GM23338 (cell line): ENCODE results near the gene RAG1.

Experiments
- CREB1 ChIP-seq: fragments of 250-450 bp; sonication (Bioruptor Pico); IDR thresholded peaks from 2 replicates; pipeline ENCODE4 v1.5.0; 2020; ENCODE audit warnings: low read depth, mild to moderate bottlenecking, moderate library complexity
- EZH2 ChIP-seq: fragments of 200-600 bp; sonication (generic); IDR thresholded peaks from one replicate; pipeline ENCODE4 v1.8.0; 2017; ENCODE audit warnings: antibody characterized with exemption, mild to moderate bottlenecking, low read depth; ENCODE audit not compliant: unreplicated experiment
- EZH2phosphoT487 ChIP-seq: fragments of 200-600 bp; sonication (generic); IDR thresholded peaks from one replicate; pipeline ENCODE4 v1.8.1; 2018; ENCODE audit warnings: antibody characterized with exemption; ENCODE audit not compliant: unreplicated experiment
- JUNB ChIP-seq: IDR thresholded peaks from one replicate; pipeline ENCODE4 v1.6.1; 2016; ENCODE audit warnings: antibody characterized with exemption; ENCODE audit not compliant: unreplicated experiment
- NANOG ChIP-seq: IDR thresholded peaks from 2 replicates; pipeline ENCODE4 v1.6.1; 2016; ENCODE audit warnings: antibody characterized with exemption, borderline replicate concordance
- POLR2AphosphoS5 ChIP-seq: IDR thresholded peaks from 2 replicates; pipeline ENCODE4 v1.6.1; 2016; ENCODE audit warnings: antibody characterized with exemption, low read depth
- STAT1 ChIP-seq: IDR thresholded peaks from one replicate; pipeline ENCODE4 v1.6.1; 2016; ENCODE audit warnings: antibody characterized with exemption; ENCODE audit not compliant: unreplicated experiment
- ZNF114 ChIP-seq: fragments of 250-450 bp; sonication (Bioruptor Pico); IDR thresholded peaks from 2 replicates; pipeline ENCODE4 v1.5.0; 2020; ENCODE audit warnings: mild to moderate bottlenecking, moderate library complexity
- ZNF331 ChIP-seq: fragments of 250-450 bp; sonication (Bioruptor Pico); IDR thresholded peaks from 2 replicates; pipeline ENCODE4 v1.5.0; 2020; ENCODE audit warnings: low read depth, mild to moderate bottlenecking, moderate library complexity
- TF ChIP-seq, protein P1 (sequence below), 2 experiments: fragments of 200-600 bp in 1 of 2; sonication (generic) in 1 of 2; conservative IDR thresholded peaks; 2 replicates each; pipeline versions ENCODE4 v1.5.1 to v1.6.1; 2016 to 2017; ENCODE audit warnings: antibody characterized with exemption in 2 of 2, low read depth in 2 of 2, mild to moderate bottlenecking in 2 of 2, moderate library complexity in 1 of 2
- TF ChIP-seq, protein P2 (sequence below): IDR thresholded peaks from one replicate; pipeline ENCODE4 v1.6.1; 2018; ENCODE audit warnings: antibody characterized with exemption; ENCODE audit not compliant: unreplicated experiment
- TF ChIP-seq, protein P3 (sequence below): fragments of 250-450 bp; sonication (Bioruptor Pico); IDR thresholded peaks from 2 replicates; pipeline ENCODE4 v1.5.0; 2020; ENCODE audit warnings: mild to moderate bottlenecking, moderate library complexity
- TF ChIP-seq, protein P4 (sequence below): IDR thresholded peaks from 2 replicates; pipeline ENCODE4 v1.6.1; 2016; ENCODE audit warnings: antibody characterized with exemption

DNA sequence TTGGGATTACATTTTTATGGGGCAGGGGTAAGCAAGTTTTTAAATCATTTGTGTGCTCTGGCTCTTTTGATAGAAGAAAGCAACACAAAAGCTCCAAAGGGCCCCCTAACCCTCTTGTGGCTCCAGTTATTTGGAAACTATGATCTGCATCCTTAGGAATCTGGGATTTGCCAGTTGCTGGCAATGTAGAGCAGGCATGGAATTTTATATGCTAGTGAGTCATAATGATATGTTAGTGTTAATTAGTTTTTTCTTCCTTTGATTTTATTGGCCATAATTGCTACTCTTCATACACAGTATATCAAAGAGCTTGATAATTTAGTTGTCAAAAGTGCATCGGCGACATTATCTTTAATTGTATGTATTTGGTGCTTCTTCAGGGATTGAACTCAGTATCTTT lies 10.1 kb downstream of the RAG1 start:
- TF ChIP-seq, protein P1, sequence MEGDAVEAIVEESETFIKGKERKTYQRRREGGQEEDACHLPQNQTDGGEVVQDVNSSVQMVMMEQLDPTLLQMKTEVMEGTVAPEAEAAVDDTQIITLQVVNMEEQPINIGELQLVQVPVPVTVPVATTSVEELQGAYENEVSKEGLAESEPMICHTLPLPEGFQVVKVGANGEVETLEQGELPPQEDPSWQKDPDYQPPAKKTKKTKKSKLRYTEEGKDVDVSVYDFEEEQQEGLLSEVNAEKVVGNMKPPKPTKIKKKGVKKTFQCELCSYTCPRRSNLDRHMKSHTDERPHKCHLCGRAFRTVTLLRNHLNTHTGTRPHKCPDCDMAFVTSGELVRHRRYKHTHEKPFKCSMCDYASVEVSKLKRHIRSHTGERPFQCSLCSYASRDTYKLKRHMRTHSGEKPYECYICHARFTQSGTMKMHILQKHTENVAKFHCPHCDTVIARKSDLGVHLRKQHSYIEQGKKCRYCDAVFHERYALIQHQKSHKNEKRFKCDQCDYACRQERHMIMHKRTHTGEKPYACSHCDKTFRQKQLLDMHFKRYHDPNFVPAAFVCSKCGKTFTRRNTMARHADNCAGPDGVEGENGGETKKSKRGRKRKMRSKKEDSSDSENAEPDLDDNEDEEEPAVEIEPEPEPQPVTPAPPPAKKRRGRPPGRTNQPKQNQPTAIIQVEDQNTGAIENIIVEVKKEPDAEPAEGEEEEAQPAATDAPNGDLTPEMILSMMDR (conservative IDR thresholded peaks at IDR 0.05; ENCODE audit: low read depth in 2 of 2), result no peak
- TF ChIP-seq POLR2AphosphoS5 (no peak), EZH2 (no peak), CREB1 (CRISPR knock-in tag) (no peak), NANOG (no peak), EZH2phosphoT487 (no peak), JUNB (no peak), ZNF114 (no peak), STAT1 (no peak), ZNF331 (CRISPR knock-in tag) (no peak)
- TF ChIP-seq, protein P2, sequence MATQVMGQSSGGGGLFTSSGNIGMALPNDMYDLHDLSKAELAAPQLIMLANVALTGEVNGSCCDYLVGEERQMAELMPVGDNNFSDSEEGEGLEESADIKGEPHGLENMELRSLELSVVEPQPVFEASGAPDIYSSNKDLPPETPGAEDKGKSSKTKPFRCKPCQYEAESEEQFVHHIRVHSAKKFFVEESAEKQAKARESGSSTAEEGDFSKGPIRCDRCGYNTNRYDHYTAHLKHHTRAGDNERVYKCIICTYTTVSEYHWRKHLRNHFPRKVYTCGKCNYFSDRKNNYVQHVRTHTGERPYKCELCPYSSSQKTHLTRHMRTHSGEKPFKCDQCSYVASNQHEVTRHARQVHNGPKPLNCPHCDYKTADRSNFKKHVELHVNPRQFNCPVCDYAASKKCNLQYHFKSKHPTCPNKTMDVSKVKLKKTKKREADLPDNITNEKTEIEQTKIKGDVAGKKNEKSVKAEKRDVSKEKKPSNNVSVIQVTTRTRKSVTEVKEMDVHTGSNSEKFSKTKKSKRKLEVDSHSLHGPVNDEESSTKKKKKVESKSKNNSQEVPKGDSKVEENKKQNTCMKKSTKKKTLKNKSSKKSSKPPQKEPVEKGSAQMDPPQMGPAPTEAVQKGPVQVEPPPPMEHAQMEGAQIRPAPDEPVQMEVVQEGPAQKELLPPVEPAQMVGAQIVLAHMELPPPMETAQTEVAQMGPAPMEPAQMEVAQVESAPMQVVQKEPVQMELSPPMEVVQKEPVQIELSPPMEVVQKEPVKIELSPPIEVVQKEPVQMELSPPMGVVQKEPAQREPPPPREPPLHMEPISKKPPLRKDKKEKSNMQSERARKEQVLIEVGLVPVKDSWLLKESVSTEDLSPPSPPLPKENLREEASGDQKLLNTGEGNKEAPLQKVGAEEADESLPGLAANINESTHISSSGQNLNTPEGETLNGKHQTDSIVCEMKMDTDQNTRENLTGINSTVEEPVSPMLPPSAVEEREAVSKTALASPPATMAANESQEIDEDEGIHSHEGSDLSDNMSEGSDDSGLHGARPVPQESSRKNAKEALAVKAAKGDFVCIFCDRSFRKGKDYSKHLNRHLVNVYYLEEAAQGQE, result no peak
- TF ChIP-seq, protein P3, sequence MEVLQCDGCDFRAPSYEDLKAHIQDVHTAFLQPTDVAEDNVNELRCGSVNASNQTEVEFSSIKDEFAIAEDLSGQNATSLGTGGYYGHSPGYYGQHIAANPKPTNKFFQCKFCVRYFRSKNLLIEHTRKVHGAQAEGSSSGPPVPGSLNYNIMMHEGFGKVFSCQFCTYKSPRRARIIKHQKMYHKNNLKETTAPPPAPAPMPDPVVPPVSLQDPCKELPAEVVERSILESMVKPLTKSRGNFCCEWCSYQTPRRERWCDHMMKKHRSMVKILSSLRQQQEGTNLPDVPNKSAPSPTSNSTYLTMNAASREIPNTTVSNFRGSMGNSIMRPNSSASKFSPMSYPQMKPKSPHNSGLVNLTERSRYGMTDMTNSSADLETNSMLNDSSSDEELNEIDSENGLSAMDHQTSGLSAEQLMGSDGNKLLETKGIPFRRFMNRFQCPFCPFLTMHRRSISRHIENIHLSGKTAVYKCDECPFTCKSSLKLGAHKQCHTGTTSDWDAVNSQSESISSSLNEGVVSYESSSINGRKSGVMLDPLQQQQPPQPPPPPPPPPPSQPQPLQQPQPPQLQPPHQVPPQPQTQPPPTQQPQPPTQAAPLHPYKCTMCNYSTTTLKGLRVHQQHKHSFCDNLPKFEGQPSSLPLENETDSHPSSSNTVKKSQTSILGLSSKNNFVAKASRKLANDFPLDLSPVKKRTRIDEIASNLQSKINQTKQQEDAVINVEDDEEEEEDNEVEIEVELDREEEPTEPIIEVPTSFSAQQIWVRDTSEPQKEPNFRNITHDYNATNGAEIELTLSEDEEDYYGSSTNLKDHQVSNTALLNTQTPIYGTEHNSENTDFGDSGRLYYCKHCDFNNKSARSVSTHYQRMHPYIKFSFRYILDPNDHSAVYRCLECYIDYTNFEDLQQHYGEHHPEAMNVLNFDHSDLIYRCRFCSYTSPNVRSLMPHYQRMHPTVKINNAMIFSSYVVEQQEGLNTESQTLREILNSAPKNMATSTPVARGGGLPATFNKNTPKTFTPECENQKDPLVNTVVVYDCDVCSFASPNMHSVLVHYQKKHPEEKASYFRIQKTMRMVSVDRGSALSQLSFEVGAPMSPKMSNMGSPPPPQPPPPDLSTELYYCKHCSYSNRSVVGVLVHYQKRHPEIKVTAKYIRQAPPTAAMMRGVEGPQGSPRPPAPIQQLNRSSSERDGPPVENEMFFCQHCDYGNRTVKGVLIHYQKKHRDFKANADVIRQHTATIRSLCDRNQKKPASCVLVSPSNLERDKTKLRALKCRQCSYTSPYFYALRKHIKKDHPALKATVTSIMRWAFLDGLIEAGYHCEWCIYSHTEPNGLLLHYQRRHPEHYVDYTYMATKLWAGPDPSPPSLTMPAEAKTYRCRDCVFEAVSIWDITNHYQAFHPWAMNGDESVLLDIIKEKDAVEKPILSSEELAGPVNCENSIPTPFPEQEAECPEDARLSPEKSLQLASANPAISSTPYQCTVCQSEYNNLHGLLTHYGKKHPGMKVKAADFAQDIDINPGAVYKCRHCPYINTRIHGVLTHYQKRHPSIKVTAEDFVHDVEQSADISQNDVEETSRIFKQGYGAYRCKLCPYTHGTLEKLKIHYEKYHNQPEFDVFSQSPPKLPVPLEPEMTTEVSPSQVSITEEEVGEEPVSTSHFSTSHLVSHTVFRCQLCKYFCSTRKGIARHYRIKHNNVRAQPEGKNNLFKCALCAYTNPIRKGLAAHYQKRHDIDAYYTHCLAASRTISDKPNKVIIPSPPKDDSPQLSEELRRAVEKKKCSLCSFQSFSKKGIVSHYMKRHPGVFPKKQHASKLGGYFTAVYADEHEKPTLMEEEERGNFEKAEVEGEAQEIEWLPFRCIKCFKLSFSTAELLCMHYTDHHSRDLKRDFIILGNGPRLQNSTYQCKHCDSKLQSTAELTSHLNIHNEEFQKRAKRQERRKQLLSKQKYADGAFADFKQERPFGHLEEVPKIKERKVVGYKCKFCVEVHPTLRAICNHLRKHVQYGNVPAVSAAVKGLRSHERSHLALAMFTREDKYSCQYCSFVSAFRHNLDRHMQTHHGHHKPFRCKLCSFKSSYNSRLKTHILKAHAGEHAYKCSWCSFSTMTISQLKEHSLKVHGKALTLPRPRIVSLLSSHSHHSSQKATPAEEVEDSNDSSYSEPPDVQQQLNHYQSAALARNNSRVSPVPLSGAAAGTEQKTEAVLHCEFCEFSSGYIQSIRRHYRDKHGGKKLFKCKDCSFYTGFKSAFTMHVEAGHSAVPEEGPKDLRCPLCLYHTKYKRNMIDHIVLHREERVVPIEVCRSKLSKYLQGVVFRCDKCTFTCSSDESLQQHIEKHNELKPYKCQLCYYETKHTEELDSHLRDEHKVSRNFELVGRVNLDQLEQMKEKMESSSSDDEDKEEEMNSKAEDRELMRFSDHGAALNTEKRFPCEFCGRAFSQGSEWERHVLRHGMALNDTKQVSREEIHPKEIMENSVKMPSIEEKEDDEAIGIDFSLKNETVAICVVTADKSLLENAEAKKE (CRISPR knock-in tag), result no peak
- TF ChIP-seq, protein P4, sequence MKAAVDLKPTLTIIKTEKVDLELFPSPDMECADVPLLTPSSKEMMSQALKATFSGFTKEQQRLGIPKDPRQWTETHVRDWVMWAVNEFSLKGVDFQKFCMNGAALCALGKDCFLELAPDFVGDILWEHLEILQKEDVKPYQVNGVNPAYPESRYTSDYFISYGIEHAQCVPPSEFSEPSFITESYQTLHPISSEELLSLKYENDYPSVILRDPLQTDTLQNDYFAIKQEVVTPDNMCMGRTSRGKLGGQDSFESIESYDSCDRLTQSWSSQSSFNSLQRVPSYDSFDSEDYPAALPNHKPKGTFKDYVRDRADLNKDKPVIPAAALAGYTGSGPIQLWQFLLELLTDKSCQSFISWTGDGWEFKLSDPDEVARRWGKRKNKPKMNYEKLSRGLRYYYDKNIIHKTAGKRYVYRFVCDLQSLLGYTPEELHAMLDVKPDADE, result no peak
